Ectodermal cell (in vitro differentiated cells): ENCODE measurements around the gene STIP1.
A peak's percentile ranks its signal among the peaks of the same experiment; 100 is the strongest.

Source experiments
- H3K27ac ChIP-seq: 2 replicates; pipeline ENCODE4 v1.7.0; 2013; ENCODE audit warnings: mild to moderate bottlenecking, low read depth, low read length; ENCODE audit not compliant: insufficient read depth, poor library complexity, severe bottlenecking
- H3K27me3 ChIP-seq: 2 replicates; pipeline ENCODE4 v1.7.0; 2013; ENCODE audit warnings: mild to moderate bottlenecking, low read length; ENCODE audit not compliant: insufficient read depth, control insufficient read depth, poor library complexity, severe bottlenecking
- H3K36me3 ChIP-seq: one replicate; pipeline ENCODE4 v1.7.0; 2013; ENCODE audit warnings: low read length; ENCODE audit not compliant: control insufficient read depth, insufficient read depth
- H3K4me1 ChIP-seq: one replicate; pipeline ENCODE4 v1.7.0; 2013; ENCODE audit warnings: low read length; ENCODE audit not compliant: control insufficient read depth, insufficient read depth
- H3K4me3 ChIP-seq: 2 replicates; pipeline ENCODE4 v1.7.0; 2013; ENCODE audit warnings: low read depth, low read length, control low read depth; ENCODE audit not compliant: insufficient read depth
- H3K9me3 ChIP-seq: 2 replicates; pipeline ENCODE4 v1.7.0; 2013; ENCODE audit warnings: mild to moderate bottlenecking, low read length, moderate library complexity; ENCODE audit not compliant: control insufficient read depth
- WGBS, 2 experiments: methylation state at CpG; one replicate each; pipeline ENCODE4 v1.1.7; 2013; ENCODE audit warnings: missing lambda C conversion rate in 2 of 2; 5-methylcytosine and 5-hydroxymethylcytosine counted together

Gene STIP1

GRCh38 chr11:64201543-64201942 lies 15.6 kb downstream of the STIP1 start:
- H3K4me3 ChIP-seq, result no peak overlapping the region
- H3K36me3 ChIP-seq, result peaks cover 64% of the 10 kb centered on the region
- H3K4me1 ChIP-seq, result no peaks in the 10 kb centered on the region
- H3K27me3 ChIP-seq, result no peaks in the 10 kb centered on the region
- 90 to 96% methylated on average over 3 of the region's 3 CpGs for WGBS, 2 experiments
- H3K9me3 ChIP-seq, result no peaks in the 10 kb centered on the region
- H3K27ac ChIP-seq, result no peak overlapping the region

GRCh38 chr11:64202992-64203391 lies 17.0 kb downstream of the STIP1 start:
- Histone ChIP-seq H3K9me3 (no peaks in the 10 kb centered on the region), H3K4me1 (no peaks in the 10 kb centered on the region), H3K27me3 (no peaks in the 10 kb centered on the region), H3K4me3 (no peak overlapping the region), H3K36me3 (peaks cover 50% of the 10 kb centered on the region), H3K27ac (no peak overlapping the region)
- 95 to 98% methylated on average over 9 of the region's 9 CpGs for WGBS, 2 experiments

GRCh38 chr11:64203421-64204079 lies 17.6 kb downstream of the STIP1 start:
- H3K9me3 ChIP-seq, result no peaks in the 10 kb centered on the region
- H3K27ac ChIP-seq, result no peak overlapping the region
- peaks cover 45% of the 10 kb centered on the region for H3K36me3 ChIP-seq
- no peak overlapping the region for H3K4me3 ChIP-seq
- H3K27me3 ChIP-seq, result no peaks in the 10 kb centered on the region
- WGBS, 2 experiments, result 92 to 94% methylated on average over 27 of the region's 27 CpGs
- H3K4me1 ChIP-seq, result no peaks in the 10 kb centered on the region

GRCh38 chr11:64204080-64204440 lies 18.1 kb downstream of the STIP1 start:
- 92 to 95% methylated on average over 16 of the region's 16 CpGs for WGBS, 2 experiments

GRCh38 chr11:64204464-64204989 lies 18.6 kb downstream of the STIP1 start:
- Histone ChIP-seq H3K4me1 (no peaks in the 10 kb centered on the region), H3K27me3 (no peaks in the 10 kb centered on the region), H3K9me3 (no peaks in the 10 kb centered on the region), H3K4me3 (no peak overlapping the region), H3K27ac (no peak overlapping the region), H3K36me3 (peaks cover 41% of the 10 kb centered on the region)
- 74 to 79% methylated on average over 7 of the region's 7 CpGs for WGBS, 2 experiments

More at GRCh38 chr11:64204080-64204440, 18.1 kb downstream of the STIP1 start:
- Histone ChIP-seq H3K9me3 (no peaks in the 10 kb centered on the region), H3K27ac (no peak overlapping the region), H3K4me1 (no peaks in the 10 kb centered on the region), H3K36me3 (peaks cover 41% of the 10 kb centered on the region), H3K27me3 (no peaks in the 10 kb centered on the region), H3K4me3 (no peak overlapping the region)

GRCh38 chr11:64206457-64207255 lies 20.7 kb downstream of the STIP1 start, which contains the start of gene FERMT3:
TSS of gene FERMT3 (plus strand) at chr11:64206721. CDS start at chr11:64207365, 644 bp downstream.
- H3K27me3 ChIP-seq, result no peaks in the 10 kb centered on the region
- no peak within 1 kb of the TSS for H3K4me3 ChIP-seq
- H3K9me3 ChIP-seq, result no peaks in the 10 kb centered on the region
- 94 to 95% methylated on average over 27 of the region's 27 CpGs for WGBS, 2 experiments
- H3K27ac ChIP-seq, result peak within 1 kb of the TSS; percentile 8
- peaks cover 23% of the 10 kb centered on the region for H3K36me3 ChIP-seq
- H3K4me1 ChIP-seq, result no peaks in the 10 kb centered on the region

- H3K4me3 ChIP-seq, result no peak overlapping the region
- peaks cover 15% of the 10 kb centered on the region for H3K36me3 ChIP-seq
- peak overlapping the region; percentile 8 for H3K27ac ChIP-seq
- H3K9me3 ChIP-seq, result no peaks in the 10 kb centered on the region
- H3K27me3 ChIP-seq, result no peaks in the 10 kb centered on the region
- no peaks in the 10 kb centered on the region for H3K4me1 ChIP-seq
- 90 to 92% methylated on average over 30 of the region's 30 CpGs for WGBS, 2 experiments
Measured at GRCh38 chr11:64207256-64208085, 21.5 kb downstream of the STIP1 start.

GRCh38 chr11:64208086-64208795 lies 22.3 kb downstream of the STIP1 start:
- Histone ChIP-seq H3K27ac (no peak overlapping the region), H3K4me1 (no peaks in the 10 kb centered on the region), H3K36me3 (peaks cover 11% of the 10 kb centered on the region), H3K4me3 (no peak overlapping the region), H3K9me3 (no peaks in the 10 kb centered on the region), H3K27me3 (no peaks in the 10 kb centered on the region)
- WGBS, 2 experiments, result 93 to 95% methylated on average over 23 of the region's 23 CpGs

GRCh38 chr11:64208796-64209562 lies 23.0 kb downstream of the STIP1 start:
- H3K27ac ChIP-seq, result no peak overlapping the region
- WGBS, 2 experiments, result 89 to 91% methylated on average over 18 of the region's 18 CpGs
- H3K4me1 ChIP-seq, result no peaks in the 10 kb centered on the region
- no peaks in the 10 kb centered on the region for H3K9me3 ChIP-seq
- H3K27me3 ChIP-seq, result no peaks in the 10 kb centered on the region
- peaks cover 6% of the 10 kb centered on the region for H3K36me3 ChIP-seq
- no peak overlapping the region for H3K4me3 ChIP-seq
